Stimulated activated CD8-positive, alpha-beta memory T cell treated with anti-CD3 and anti-CD28 coated beads, Interleukin-15, amount 100 ng/mL, for 24 hours (primary cell): ENCODE data around the gene MINK1.
"Not testable (repeated sequence)": the region's sequence is repeated elsewhere in the genome, so short reads cannot be mapped to it uniquely, and the experiment has no call there.

ENCODE experiments used
- DNase-seq: peaks from one replicate; pipeline ENCODE4 v3.0.0-alpha.2; 2020; ENCODE audit warnings: low read depth

The MINK1 gene

GRCh38 chr17:4846635-4847390, 13.7 kb downstream of the MINK1 start:
- DNase-seq, result no peak

- no peak for DNase-seq
Observed at GRCh38 chr17:4849011-4849536, 15.9 kb downstream of the MINK1 start.

- DNase-seq, result no peak
Observed at GRCh38 chr17:4850246-4850645, 17.1 kb downstream of the MINK1 start.

- DNase-seq, result no peak
Observed at GRCh38 chr17:4851084-4851483, 17.9 kb downstream of the MINK1 start.

- no peak for DNase-seq
Observed at GRCh38 chr17:4852567-4853207, 19.5 kb downstream of the MINK1 start.

GRCh38 chr17:4853208-4853671, 20.1 kb downstream of the MINK1 start:
- DNase-seq, result no peak

GRCh38 chr17:4854111-4854681, 21.1 kb downstream of the MINK1 start:
- DNase-seq, result no peak

GRCh38 chr17:4856271-4856936, 23.3 kb downstream of the MINK1 start:
- no peak for DNase-seq

GRCh38 chr17:4856937-4857314, 23.8 kb downstream of the MINK1 start:
- DNase-seq, result no peak

GRCh38 chr17:4857347-4857746, 24.2 kb downstream of the MINK1 start:
- not testable (repeated sequence) for DNase-seq

- DNase-seq, result no peak
Observed at GRCh38 chr17:4858068-4858881, 25.1 kb downstream of the MINK1 start.

- no peak for DNase-seq
Observed at GRCh38 chr17:4858882-4859260, 25.7 kb downstream of the MINK1 start.

GRCh38 chr17:4859816-4860625, 26.9 kb downstream of the MINK1 start:
- no peak for DNase-seq

GRCh38 chr17:4860651-4861050, 27.5 kb downstream of the MINK1 start:
- no peak for DNase-seq

GRCh38 chr17:4861052-4861451, 27.9 kb downstream of the MINK1 start:
- DNase-seq, result no peak

- no peak for DNase-seq
Observed at GRCh38 chr17:4862720-4863119, 29.6 kb downstream of the MINK1 start.

- no peak for DNase-seq
Observed at GRCh38 chr17:4863321-4863720, 30.2 kb downstream of the MINK1 start.

- DNase-seq, result not testable (repeated sequence)
Observed at GRCh38 chr17:4867535-4867934, 34.4 kb downstream of the MINK1 start.

GRCh38 chr17:4869058-4869998, 36.2 kb downstream of the MINK1 start:
- not testable (repeated sequence) for DNase-seq

- DNase-seq, result no peak
Observed at GRCh38 chr17:4870855-4871254, 37.7 kb downstream of the MINK1 start.
